HepG2 (cell line): Measurements from ENCODE around the gene PKNOX2. TPM values are rescaled to one million over a fixed set of nuclear protein-coding genes. Genes with fewer than 3 reads are reported as not detected.

Source experiments
- ATAC-seq: fragments of 200-7000 bp; cut with Tn5 transposase; 3 replicates; pipeline ENCODE4 v1.9.1; 2020; ENCODE audit warnings: mild to moderate bottlenecking, moderate library complexity
- BruUV-seq: library from RNA; stranded (reverse); fragments of 400-500 nt; replicated peaks from 2 replicates; lab custom pipeline; 2021; lab: Mats Ljungman, UMichigan
- CTCF ChIA-PET: fragments of 300-600 bp; formaldehyde crosslinking; extraction: SDS; loops from one replicate; lab custom pipeline; 2021; ENCODE audit warnings: low total read pairs, inconsistent platforms, low intra/inter-chr PET ratio; lab: Yijun Ruan, JAX
- POLR2A ChIA-PET: fragments of 350-600 bp; sonication (Branson Sonifier 250); formaldehyde crosslinking; loops from one replicate; lab custom pipeline; 2020; ENCODE audit warnings: antibody characterized with exemption, inconsistent platforms; lab: Yijun Ruan, JAX
- DNase-seq: peaks from one replicate; pipeline ENCODE4 v3.0.0-alpha.2; 2015; ENCODE audit warnings: low spot score
- FAIRE-seq: peaks from 3 replicates; lab custom pipeline; 2011; peaks lifted over from hg19 to GRCh38; lab: Jason Lieb, UNC
- H2AFZ ChIP-seq: one replicate; pipeline ENCODE4 v1.6.1; 2011; ENCODE audit warnings: low read length, inconsistent platforms
- H3K27ac ChIP-seq: fragments of 300-600 bp; 3 replicates; pipeline ENCODE4 v1.8.0; 2011; ENCODE audit warnings: mixed run types, mild to moderate bottlenecking, mixed read lengths, low read length, inconsistent platforms; ENCODE audit not compliant: insufficient read depth; ENCODE audit errors: extremely low read length
- H3K27me3 ChIP-seq, 2 experiments: fragments of 200-600 bp in 1 of 2; 2 replicates in 1 of 2; 3 replicates in 1 of 2; pipeline versions ENCODE4 v1.6.0 to v1.8.0; 2011; ENCODE audit warnings: low read length in 2 of 2, mild to moderate bottlenecking in 2 of 2, moderate library complexity in 2 of 2, inconsistent platforms in 1 of 2; ENCODE audit not compliant: insufficient read depth in 2 of 2, control insufficient read depth in 1 of 2
- H3K36me3 ChIP-seq, 2 experiments: fragments of 200-600 bp in 1 of 2; replicated peaks in 1 of 2; 2 replicates in 1 of 2; 3 replicates in 1 of 2; pipeline versions ENCODE4 v1.5.1 to v1.8.0; 2011; ENCODE audit warnings: low read length in 2 of 2, inconsistent platforms in 1 of 2; ENCODE audit not compliant: insufficient read depth in 2 of 2, control insufficient read depth in 1 of 2
- H3K4me1 ChIP-seq: 2 replicates; pipeline ENCODE4 v1.5.1; 2012; ENCODE audit warnings: low read length, inconsistent platforms; ENCODE audit not compliant: insufficient read depth
- H3K4me2 ChIP-seq: 2 replicates; pipeline ENCODE4 v1.6.0; 2011; ENCODE audit warnings: low read depth, low read length, inconsistent platforms
- H3K4me3 ChIP-seq, 3 experiments: fragments of 200-600 bp in 1 of 3; sonication (generic), shearing (Covaris generic) in 1 of 3; replicated peaks in 1 of 3; 2 replicates each; pipeline ENCODE4 v1.5.1; 2011 to 2016; ENCODE audit warnings: low read length in 3 of 3, inconsistent platforms in 2 of 3, low read depth in 2 of 3, mild to moderate bottlenecking in 2 of 3, control low read depth in 1 of 3, mixed read lengths in 1 of 3; ENCODE audit not compliant: insufficient read depth in 1 of 3
- H3K79me2 ChIP-seq: one replicate; pipeline ENCODE4 v1.6.1; 2011; ENCODE audit warnings: low read length, inconsistent platforms; ENCODE audit not compliant: insufficient read depth
- H3K9ac ChIP-seq: 2 replicates; pipeline ENCODE4 v1.6.0; 2011; ENCODE audit warnings: mild to moderate bottlenecking, low read depth, low read length, inconsistent platforms; ENCODE audit not compliant: insufficient read depth
- H3K9me3 ChIP-seq: 2 replicates; pipeline ENCODE4 v1.5.1; 2012; ENCODE audit warnings: mild to moderate bottlenecking, low read length
- H4K20me1 ChIP-seq: 2 replicates; pipeline ENCODE4 v1.6.0; 2011; ENCODE audit warnings: inconsistent platforms, mild to moderate bottlenecking, low read length, moderate library complexity; ENCODE audit not compliant: insufficient read depth
- CHD4 ChIP-seq: fragments of 200-600 bp; sonication (generic); IDR thresholded peaks from 2 replicates; pipeline ENCODE4 v1.7.0; 2017; ENCODE audit warnings: mild to moderate bottlenecking, low read length, borderline replicate concordance
- EEA1 ChIP-seq: sonication (generic); formaldehyde crosslinking; IDR thresholded peaks from 2 replicates; pipeline ENCODE4 v1.5.1; 2020; ENCODE audit warnings: mild to moderate bottlenecking, missing genetic modification reagents, borderline replicate concordance
- NFKBIZ ChIP-seq: IDR thresholded peaks from 2 replicates; pipeline ENCODE4 v1.6.1; 2018; ENCODE audit warnings: missing genetic modification reagents, missing compliant biosample characterization
- NR2F6 ChIP-seq, 2 experiments: IDR thresholded peaks; 2 replicates each; pipeline ENCODE4 v1.6.1; 2016; ENCODE audit warnings: antibody characterized with exemption in 1 of 2, mild to moderate bottlenecking in 1 of 2
- RCOR2 ChIP-seq: IDR thresholded peaks from 2 replicates; pipeline ENCODE4 v1.6.1; 2016; ENCODE audit warnings: missing biosample characterization, missing genetic modification reagents
- RFXAP ChIP-seq: sonication (generic); formaldehyde crosslinking; IDR thresholded peaks from 2 replicates; pipeline ENCODE4 v1.4.0; 2020; ENCODE audit warnings: missing genetic modification reagents, borderline replicate concordance
- SP140L ChIP-seq: sonication (generic); formaldehyde crosslinking; IDR thresholded peaks from 2 replicates; pipeline ENCODE4 v1.4.0; 2020; ENCODE audit warnings: missing genetic modification reagents, borderline replicate concordance
- TGIF2 ChIP-seq: IDR thresholded peaks from 2 replicates; pipeline ENCODE4 v1.6.1; 2016; ENCODE audit warnings: control low read depth, missing compliant biosample characterization
- ZBTB26 ChIP-seq: IDR thresholded peaks from 2 replicates; pipeline ENCODE4 v1.6.1; 2016; ENCODE audit warnings: missing compliant biosample characterization, missing genetic modification reagents, borderline replicate concordance
- ZKSCAN8 ChIP-seq: IDR thresholded peaks from 2 replicates; pipeline ENCODE4 v1.6.1; 2016; ENCODE audit warnings: borderline replicate concordance, missing genetic modification reagents, missing compliant biosample characterization
- ZNF235 ChIP-seq: sonication (generic); formaldehyde crosslinking; IDR thresholded peaks from 2 replicates; pipeline ENCODE4 v1.8.1; 2023; ENCODE audit warnings: mild to moderate bottlenecking, missing genetic modification reagents, borderline replicate concordance
- ZNF276 ChIP-seq: sonication (generic); formaldehyde crosslinking; IDR thresholded peaks from 2 replicates; pipeline ENCODE4 v1.4.0; 2020; ENCODE audit warnings: mild to moderate bottlenecking, low read depth, missing genetic modification reagents
- ZNF30 ChIP-seq: sonication (generic); formaldehyde crosslinking; IDR thresholded peaks from 2 replicates; pipeline ENCODE4 v1.5.0; 2020; ENCODE audit warnings: mild to moderate bottlenecking, missing genetic modification reagents
- ZNF503 ChIP-seq: sonication (generic); formaldehyde crosslinking; IDR thresholded peaks from 2 replicates; pipeline ENCODE4 v1.4.0; 2020; ENCODE audit warnings: missing genetic modification reagents
- ZNF605 ChIP-seq: sonication (generic); formaldehyde crosslinking; IDR thresholded peaks from 2 replicates; pipeline ENCODE4 v1.8.0; 2022; ENCODE audit warnings: mild to moderate bottlenecking, missing genetic modification reagents
- ZNF710 ChIP-seq: sonication (generic); formaldehyde crosslinking; IDR thresholded peaks from 2 replicates; pipeline ENCODE4 v1.5.0; 2020; ENCODE audit warnings: mild to moderate bottlenecking, missing genetic modification reagents, borderline replicate concordance
- ZNF766 ChIP-seq: sonication (generic); formaldehyde crosslinking; IDR thresholded peaks from 2 replicates; pipeline ENCODE4 v1.5.0; 2020; ENCODE audit warnings: missing genetic modification reagents, borderline replicate concordance
- WGBS: methylation state at CpG from one replicate; pipeline ENCODE4 v1.1.6; 2017; ENCODE audit warnings: low lambda C conversion rate; 5-methylcytosine and 5-hydroxymethylcytosine counted together
- in situ Hi-C: cut with HindIII; loops from 2 replicates; pipeline ENCODE4 v1.10.0; 2017; ENCODE audit warnings: low pct_unique_long_range_greater_than_20kb; ENCODE audit not compliant: extremely low pct_ligation_motif_present
- intact Hi-C: fragments of 100-400 bp; cut with micrococcal nuclease; formaldehyde crosslinking; loops from one replicate; pipeline ENCODE4 v1.10.0; 2022; ENCODE audit not compliant: unreplicated experiment
- polyA plus RNA-seq, 8 experiments: library from polyadenylated mRNA; depleted of rRNA in 3 of 8; stranded (reverse) in 7 of 8; unstranded in 1 of 8; fragments of >200 nt; fragmentation: Illumina TruSeq in 4 of 8; extraction: Trizol in 4 of 8; gene quantifications; 2 replicates each; pipeline versions ENCODE4 v1.2.1 to v1.2.3, GENCODE V29; 2011 to 2016; ENCODE audit warnings: low read depth in 4 of 8, missing spikeins in 1 of 8, mixed read lengths in 1 of 8; ENCODE audit not compliant: insufficient read depth in 1 of 8
- total RNA-seq, 5 experiments: library from RNA; depleted of rRNA; stranded (reverse); fragments of >200 nt; fragmentation: Illumina TruSeq; extraction: Trizol; gene quantifications; 2 replicates each; pipeline ENCODE4 v1.2.3, GENCODE V29; 2016; ENCODE audit warnings: low read depth in 1 of 5

PKNOX2 gene
- total and polyA plus RNA-seq, 2 of the 13 experiments (the other 11 are each of a cell fraction or from before 2014, with no cell fraction given), result not detected

GRCh38 chr11:125250318-125251213, 86.0 kb downstream of the PKNOX2 start:
- intact Hi-C loops, result no loop called here
- ChIA-PET CTCF (no interaction called here), POLR2A (no interaction called here)
- no peak overlapping the region for H3K27ac ChIP-seq
- in situ Hi-C loops, result no loop called here
- H4K20me1 ChIP-seq, result no peaks in the 10 kb centered on the region
- H3K79me2 ChIP-seq, result no peaks in the 10 kb centered on the region
- no peak overlapping the region for H2AFZ ChIP-seq
- H3K27me3 ChIP-seq, result peaks cover 5 to 15% of the 10 kb centered on the region in 2 experiments; a peak in 3 of 5 replicates
- H3K4me1 ChIP-seq, result no peaks in the 10 kb centered on the region
- ATAC-seq (no peak), DNase-seq (no peak), FAIRE-seq (no peak)
- TF ChIP-seq ZNF235 (CRISPR knock-in tag) (no peak), NR2F6 (IDR thresholded peaks at IDR 0.05) (no peak), NR2F6 (CRISPR knock-in tag; IDR thresholded peaks at IDR 0.05) (no peak), ZNF276 (no peak), ZNF605 (no peak), EEA1 (CRISPR knock-in tag) (no peak), ZNF30 (CRISPR knock-in tag) (no peak), TGIF2 (CRISPR knock-in tag) (no peak), ZNF710 (CRISPR knock-in tag) (no peak), ZKSCAN8 (CRISPR knock-in tag) (no peak), ZNF766 (CRISPR knock-in tag) (no peak), RFXAP (no peak), NFKBIZ (CRISPR knock-in tag) (no peak), SP140L (CRISPR knock-in tag) (no peak), RCOR2 (no peak), ZBTB26 (no peak), CHD4 (no peak), ZNF503 (CRISPR knock-in tag) (no peak)
- H3K4me2 ChIP-seq, result no peak overlapping the region
- no peaks in the 10 kb centered on the region for H3K9me3 ChIP-seq
- no peaks in the 10 kb centered on the region for H3K36me3 ChIP-seq
- H3K9ac ChIP-seq, result no peak overlapping the region
- no TSS peak for BruUV-seq
- 60% methylated on average over 12 of the region's 17 CpGs for WGBS
- H3K4me3 ChIP-seq, result no peak overlapping the region
